Measurements from ENCODE around the gene KRT79. TPM values are rescaled to one million over a fixed set of nuclear protein-coding genes. Genes with fewer than 3 reads are reported as not detected.
"Not testable (repeated sequence)": the region's sequence is repeated elsewhere in the genome, so short reads cannot be mapped to it uniquely, and the experiment has no call there.

Gene KRT79
- 0.21 TPM for total RNA-seq

GRCh38 chr12:52833922-52834726 is at the start of gene KRT79:
TSS of gene KRT79 (minus strand) at chr12:52834311. CDS start at chr12:52834260, 51 bp downstream.
- DNase-seq: no peak

DNA sequence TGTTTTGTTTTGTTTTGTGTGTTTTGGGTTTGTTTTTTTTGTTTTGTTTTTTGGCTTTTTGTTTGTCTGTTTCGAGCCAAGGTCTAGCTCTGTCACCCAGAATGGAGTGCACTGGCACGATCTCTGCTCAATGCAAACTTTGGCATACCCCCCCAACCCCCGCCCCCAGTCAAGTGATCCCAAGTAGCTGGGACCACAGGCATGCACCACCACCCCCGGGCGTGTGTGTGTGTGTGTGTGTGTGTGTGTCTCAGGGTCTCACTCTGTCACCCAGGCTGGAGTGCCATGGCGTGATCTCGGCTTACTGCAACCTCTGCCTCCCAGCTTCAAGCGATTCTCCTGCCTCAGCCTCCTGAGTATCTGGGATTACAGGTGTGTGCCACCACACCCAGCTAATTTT is 46.4 kb upstream of the KRT79 start:
- DNase-seq: not testable (repeated sequence)

DNA sequence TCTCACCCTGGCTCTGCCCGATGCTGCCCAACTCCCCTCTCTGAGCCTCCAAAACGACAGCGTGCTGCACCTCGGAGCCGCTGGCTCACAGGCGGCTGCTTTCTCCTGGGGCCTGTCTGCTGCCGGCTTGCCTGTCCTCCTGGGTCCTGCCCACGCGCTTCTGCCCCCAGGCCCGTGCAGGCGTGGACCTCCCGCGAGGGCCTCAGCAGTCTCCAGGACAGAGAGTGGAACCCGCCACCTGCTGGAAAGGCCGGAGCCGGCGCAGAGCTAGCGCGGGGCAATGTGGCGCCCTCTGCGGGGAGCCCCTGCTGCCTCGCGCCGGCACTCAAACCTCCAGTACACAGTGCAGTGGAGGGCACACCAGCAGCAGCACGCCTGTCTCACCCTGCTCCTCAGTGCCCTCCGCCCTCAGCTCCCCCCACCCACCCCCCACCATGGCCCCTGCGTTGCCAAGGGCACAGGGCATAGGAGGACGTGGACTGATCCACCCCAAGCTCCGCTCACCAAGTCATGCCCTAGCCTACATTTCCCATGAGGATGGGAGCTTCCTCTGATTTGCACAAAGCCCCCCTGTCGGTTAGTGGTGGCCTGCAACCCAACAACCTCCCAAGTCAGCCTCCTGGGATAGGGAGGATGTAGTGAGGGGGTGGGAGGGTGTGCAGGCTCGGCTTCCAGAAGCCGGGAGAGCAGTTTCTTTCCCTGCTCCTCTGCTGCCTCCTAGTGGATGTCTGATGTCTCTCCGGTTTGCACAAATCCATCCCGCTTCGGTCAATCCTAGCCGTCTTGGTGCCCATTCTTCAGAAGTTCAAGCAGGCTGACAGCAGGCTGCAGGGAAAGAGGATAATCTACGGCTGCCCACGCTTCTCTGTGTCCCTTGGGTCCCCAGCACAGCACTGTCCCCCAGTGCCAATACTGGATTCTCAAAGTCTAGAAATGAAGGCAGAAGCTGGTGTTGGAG is 45.6 kb upstream of the KRT79 start:
- DNase-seq: peak; percentile 94

DNA sequence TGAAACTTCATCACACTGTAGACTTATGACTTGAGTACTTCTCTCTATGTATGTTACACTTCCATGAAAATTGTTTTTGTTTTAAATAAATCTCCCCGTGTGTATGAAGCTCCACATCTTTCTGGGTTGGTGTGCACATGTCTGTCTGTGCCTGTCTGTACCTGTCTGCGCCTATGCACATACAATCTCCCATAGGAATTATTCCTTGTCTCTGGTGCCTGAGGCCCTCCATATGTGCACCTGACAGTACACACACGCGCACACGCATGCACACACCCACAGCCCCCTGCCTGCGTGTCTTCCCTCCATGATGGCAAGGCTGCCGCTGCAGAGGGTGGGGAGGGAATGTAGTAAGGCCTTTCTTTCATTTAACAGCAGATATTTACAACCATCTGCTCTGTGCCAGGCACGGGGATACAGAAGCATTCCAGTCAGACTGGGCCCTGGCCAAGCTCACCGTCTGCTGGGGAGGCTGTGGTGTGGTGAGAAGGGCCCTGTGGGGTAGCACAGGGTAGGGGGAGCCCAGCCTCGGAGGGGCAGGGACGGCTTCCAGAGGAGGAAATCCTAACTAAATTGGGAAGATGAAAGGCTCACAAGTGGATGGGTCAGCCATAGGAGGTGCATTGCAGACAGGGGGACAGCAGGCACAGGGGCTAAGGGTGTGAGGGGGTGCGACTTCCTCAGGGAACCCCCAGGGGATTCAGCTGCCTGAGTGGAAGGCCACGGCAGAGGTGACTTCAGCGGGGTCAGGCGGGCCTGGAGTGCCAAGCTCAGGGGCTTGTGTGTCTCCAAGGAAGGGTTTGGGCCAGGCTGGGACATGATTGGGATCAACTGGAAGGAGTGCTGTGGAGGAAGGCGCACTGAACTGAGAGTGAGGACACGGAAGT is 44.6 kb upstream of the KRT79 start:
- DNase-seq: no peak

GRCh38 chr12:52877242-52877641 is 43.1 kb upstream of the KRT79 start:
- DNase-seq: peak; percentile 17

DNA sequence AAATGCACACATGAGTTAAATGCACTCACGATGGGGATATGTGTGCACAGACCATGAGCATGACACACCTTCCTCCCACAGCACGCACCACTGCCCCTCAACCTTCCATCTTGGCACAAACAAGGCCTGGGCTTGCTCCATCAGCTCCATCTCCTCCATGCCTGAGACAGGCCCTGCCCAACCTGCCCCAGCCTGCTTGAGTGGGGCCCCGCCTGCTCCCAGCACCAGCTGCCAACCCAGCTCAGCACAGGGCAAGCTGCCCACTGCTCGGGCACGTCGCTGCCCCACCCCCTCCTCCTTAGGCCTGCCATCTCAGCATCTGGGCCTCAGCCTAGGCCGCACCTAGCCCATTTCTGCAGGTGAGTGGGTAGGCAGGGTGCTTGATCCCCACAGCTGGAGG is 42.3 kb upstream of the KRT79 start:
- DNase-seq: peak; percentile 66

DNA sequence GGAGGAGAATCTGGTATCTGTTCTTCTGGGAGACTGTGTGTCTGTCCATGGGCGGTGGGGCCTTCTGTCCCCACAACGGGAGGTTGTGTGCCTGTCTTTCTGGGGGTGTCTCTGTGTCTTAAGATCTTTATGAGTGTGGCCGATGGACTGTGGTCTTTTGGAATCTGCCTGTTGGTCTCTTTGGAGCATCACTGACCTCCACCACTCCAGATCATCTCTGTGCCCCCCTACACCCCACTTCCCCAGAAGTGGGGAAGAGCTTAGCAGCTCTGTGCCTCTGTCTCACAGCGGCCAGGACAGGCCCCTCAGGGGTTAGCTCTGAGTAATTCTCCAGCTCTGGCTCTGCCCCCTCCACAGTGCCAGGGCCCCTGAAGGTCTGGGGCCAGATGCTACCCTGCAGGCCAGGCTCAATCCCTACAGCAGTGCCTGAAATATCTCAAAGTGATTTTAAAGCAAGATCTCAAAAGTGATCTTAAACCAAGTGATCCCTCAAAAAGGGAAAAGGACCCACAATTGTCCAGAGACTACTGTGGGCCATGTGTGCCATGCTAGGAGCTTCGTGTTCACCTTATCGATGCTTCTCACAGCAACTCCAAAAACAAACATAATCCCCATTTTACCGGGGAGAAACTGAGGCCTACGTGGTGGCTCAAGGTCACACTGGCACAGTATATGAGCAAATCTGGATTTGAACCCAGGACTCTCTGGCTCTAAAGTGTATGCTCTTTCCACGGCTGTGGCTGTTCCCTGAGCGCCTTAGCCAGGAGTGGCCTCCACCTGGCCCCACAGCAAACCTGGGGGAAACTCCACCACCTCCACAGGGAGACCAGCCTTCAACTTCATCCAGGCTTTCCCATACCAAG is 40.7 kb upstream of the KRT79 start:
- DNase-seq: no peak

DNA sequence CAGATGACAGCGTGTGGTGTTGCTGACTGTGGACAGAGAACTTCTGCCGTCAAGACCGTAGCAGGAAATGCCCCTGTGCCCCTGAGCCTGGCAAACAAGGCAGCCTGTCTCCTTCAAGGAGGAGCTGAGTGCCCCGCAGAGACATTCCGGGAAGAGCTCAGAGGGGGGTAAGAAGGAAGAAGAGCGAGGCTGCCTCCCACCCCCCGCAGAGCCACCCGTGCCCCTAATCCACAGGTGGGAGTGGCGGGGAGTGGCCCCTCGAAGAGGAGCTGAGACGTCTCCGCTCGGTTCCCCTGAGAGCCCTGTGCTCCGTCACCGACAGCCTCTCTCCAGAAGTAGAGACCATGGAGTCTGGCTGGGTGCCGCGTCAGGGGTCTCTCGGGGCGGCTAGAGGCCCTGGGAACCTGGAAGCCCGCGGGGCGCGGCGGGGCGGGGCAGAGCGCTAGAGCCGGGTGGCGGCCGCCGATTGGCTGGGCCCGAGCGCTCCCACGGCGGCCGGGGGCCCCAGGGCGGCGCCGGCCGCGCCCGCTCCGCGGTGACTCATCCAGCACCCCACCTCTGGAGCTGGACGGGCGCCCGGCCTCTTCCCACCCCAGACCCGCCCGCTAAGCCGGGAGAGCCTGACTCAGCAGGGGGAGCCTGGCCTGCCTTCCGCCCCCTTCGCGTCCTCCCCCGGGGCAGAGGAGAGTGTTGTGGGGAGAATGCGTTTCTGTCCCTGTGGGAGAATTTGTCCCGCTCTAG is 39.9 kb upstream of the KRT79 start:
- DNase-seq: peak; percentile 86

DNA sequence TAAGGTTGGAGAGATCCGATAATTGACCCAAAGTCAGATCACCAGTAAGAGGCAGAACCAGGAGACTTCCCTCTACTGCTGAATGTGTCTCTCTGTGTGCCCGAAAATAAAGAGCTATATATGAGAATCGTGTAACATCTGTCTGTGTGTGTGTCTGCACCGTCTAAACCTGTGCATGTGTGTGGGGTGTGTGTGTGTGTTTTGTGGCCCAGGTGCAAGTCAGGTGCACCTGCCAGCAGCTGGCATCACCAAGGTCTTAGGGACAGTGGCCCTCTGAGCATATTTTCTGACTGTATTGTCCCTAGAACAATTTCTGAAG is 39.4 kb upstream of the KRT79 start:
- DNase-seq: no peak

GRCh38 chr12:52872644-52873389 is 38.7 kb upstream of the KRT79 start:
- DNase-seq: peak; percentile 29

GRCh38 chr12:52871291-52872039 is 37.4 kb upstream of the KRT79 start:
- DNase-seq: peak; percentile 48

DNA sequence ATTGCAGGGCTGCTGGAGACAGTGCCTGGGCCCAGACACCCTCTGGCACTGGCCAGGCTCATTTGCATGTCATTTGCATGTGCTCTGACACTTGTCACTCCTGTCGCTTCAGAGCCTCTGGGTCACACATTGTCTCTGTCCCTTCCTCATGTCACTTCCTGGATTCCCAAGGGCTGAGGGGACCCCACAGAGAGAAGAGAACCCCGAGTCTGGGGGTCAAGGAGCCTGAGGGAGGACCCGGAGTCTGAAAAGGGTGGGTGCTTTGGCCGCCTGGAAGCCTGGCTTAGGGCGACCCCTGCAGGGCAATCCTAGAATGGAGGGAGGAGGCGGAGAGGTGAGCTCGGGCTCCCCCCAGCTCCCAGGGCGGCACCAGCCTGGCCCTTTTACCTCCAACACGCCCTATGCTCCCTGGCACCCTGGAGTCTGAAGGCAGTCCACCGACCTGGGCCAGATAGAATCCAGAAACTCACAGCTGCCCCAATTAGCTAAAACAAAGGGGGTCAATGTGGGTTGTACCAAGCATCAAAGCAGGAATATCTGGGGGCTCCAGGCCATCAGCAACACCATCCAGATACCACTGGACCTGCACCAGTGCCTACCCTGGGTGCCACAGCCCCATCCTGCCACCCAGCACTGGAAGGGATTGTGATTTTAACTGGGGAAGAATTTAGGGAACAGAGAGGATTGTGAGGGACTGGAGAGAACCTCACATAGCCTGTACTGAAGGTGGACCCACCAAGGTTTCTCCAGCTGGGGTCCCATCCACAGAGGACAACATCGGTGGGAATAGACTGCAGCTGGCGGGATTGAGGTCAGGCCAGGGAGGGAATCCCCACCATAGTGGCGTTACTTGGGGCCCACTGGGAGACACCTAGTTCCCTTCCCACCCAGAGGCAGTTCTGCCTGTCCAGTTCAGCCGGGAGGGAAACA is 36.5 kb upstream of the KRT79 start:
- peak; percentile 68 for DNase-seq

- DNase-seq: peak; percentile 80
Observed at GRCh38 chr12:52867642-52868041, 33.5 kb upstream of the KRT79 start.

DNA sequence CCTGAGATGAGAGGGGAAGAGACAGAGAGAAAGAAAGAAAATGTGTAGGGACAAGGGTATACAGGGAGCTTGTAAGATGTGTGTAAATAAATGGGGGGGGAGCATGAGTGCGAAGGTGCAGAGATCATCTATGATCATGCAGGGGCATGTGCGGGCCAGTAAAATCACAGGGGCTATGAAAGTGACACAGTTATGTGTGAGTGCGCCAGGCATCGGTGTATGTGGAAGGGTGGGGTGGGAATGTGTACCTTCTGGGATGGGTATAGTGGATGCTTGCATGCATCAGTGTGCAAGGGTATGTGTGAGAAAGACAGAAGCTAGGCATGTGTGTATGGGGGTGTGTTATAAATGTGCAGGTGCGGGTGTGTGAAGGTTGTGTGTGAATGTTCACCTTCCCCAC is 33.0 kb upstream of the KRT79 start:
- peak; percentile 22 for DNase-seq

DNA sequence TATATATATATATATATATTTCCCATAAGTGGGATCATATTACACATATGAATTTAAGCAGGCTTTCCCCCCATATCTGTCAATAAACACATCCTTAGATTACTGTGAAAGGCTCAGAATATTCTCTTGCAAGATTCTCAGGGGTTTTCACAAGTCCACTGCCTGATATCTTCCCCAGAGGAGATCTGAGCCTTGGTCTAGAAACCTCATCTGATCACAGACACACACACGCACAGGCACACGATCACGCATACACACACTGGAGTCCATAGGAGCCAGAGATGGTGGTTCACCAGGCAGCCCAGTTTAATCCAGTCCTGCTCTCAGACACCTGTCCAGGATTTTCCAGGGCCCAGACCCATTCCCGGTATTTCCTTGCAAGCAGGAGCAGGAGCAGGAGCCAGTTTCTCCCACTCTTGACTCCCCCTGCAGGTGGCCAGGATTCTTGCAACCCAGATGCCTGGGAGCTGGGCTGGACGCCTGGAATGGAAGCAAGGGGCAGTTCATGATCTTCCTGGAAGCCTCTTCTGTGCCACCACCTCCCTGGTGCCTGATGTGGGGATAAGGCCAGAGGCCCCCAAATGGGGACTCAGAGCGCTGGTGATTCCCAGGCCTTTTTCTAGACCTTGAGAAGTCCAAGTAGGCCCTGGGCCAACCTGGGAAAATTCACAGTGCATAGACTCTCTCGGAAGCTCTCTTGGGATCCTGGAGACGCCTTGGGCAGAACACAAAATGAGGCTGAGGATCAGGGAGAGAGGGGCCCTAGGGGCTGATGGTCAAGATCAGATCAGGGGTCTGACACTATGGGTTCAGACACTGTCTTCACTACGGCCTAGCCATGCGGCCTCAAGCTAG is 31.2 kb upstream of the KRT79 start:
- peak; percentile 87 for DNase-seq

- DNase-seq: no peak
Observed at GRCh38 chr12:52862023-52862422, 27.9 kb upstream of the KRT79 start.

DNA sequence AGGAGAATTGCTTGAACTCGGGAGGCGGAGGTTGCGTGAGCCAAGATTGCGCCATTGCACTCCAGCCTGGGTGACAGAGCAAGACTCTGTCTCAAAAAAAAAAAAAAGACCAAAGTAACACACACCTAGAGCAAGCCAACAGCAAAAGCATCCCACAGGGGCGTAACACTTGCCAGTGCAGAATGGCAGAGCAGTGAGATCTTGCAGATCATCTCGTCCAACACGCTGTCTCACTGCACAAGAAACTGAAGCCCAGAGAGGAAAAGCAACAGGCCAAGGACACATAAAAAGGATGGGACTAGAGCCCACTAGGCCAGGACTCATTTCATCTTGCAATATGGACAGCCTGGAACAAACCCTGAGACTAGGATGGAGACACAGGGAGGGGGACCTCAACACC is 27.4 kb upstream of the KRT79 start:
- no peak for DNase-seq

Data from tongue (tissue), 2 donors.